HG03432 (cell line): ENCODE results near the gene EXOC4.

ENCODE experiments used
- ATAC-seq: cut with Tn5 transposase; IDR thresholded peaks from one replicate; pipeline ENCODE4 v1.9.1; 2021; ENCODE audit warnings: mild to moderate bottlenecking, moderate library complexity; ENCODE audit not compliant: unreplicated experiment

The EXOC4 gene

GRCh38 chr7:133739817-133740216 lies 486.9 kb downstream of the EXOC4 start:
- no peak for ATAC-seq

GRCh38 chr7:133741078-133741477 lies 488.2 kb downstream of the EXOC4 start:
- ATAC-seq, result no peak

GRCh38 chr7:133741703-133742102 lies 488.8 kb downstream of the EXOC4 start:
- no peak for ATAC-seq

- no peak for ATAC-seq
Measured at GRCh38 chr7:133742709-133743538, 490.0 kb downstream of the EXOC4 start.

- ATAC-seq, result no peak
Measured at GRCh38 chr7:133744451-133744850, 491.6 kb downstream of the EXOC4 start.

- no peak for ATAC-seq
Measured at GRCh38 chr7:133746305-133746704, 493.4 kb downstream of the EXOC4 start.

GRCh38 chr7:133746847-133747246 lies 494.0 kb downstream of the EXOC4 start:
- ATAC-seq, result no peak

GRCh38 chr7:133748443-133749407 lies 495.8 kb downstream of the EXOC4 start:
- no peak for ATAC-seq

- ATAC-seq, result no peak
Measured at GRCh38 chr7:133750287-133750686, 497.4 kb downstream of the EXOC4 start.

- no peak for ATAC-seq
Measured at GRCh38 chr7:133751079-133751478, 498.2 kb downstream of the EXOC4 start.

GRCh38 chr7:133753513-133753912 lies 500.6 kb downstream of the EXOC4 start:
- ATAC-seq, result no peak

- no peak for ATAC-seq
Measured at GRCh38 chr7:133754708-133755107, 501.8 kb downstream of the EXOC4 start.

- no peak for ATAC-seq
Measured at GRCh38 chr7:133755901-133756300, 503.0 kb downstream of the EXOC4 start.

GRCh38 chr7:133761443-133761842 lies 508.6 kb downstream of the EXOC4 start:
- ATAC-seq, result no peak

GRCh38 chr7:133763076-133763640 lies 510.3 kb downstream of the EXOC4 start:
- ATAC-seq, result no peak

GRCh38 chr7:133769668-133770067 lies 516.8 kb downstream of the EXOC4 start:
- no peak for ATAC-seq

- no peak for ATAC-seq
Measured at GRCh38 chr7:133770863-133771492, 518.1 kb downstream of the EXOC4 start.

GRCh38 chr7:133771788-133772419 lies 519.0 kb downstream of the EXOC4 start:
- no peak for ATAC-seq

GRCh38 chr7:133773601-133774000 lies 520.7 kb downstream of the EXOC4 start:
- ATAC-seq, result no peak

- no peak for ATAC-seq
Measured at GRCh38 chr7:133775201-133775600, 522.3 kb downstream of the EXOC4 start.
